Heart left ventricle (tissue), 13 donors: ENCODE measurements around the gene ORM1.
"Not testable (repeated sequence)": the region's sequence is repeated elsewhere in the genome, so short reads cannot be mapped to it uniquely, and the experiment has no call there.

ENCODE experiments used
- POLR2A ChIP-seq, 2 donors: fragments of 450-650 bp; IDR thresholded peaks; one replicate each; pipeline ENCODE4 v1.6.1; 2017; ENCODE audit warnings: antibody characterized with exemption in 2 of 2, mild to moderate bottlenecking in 2 of 2, moderate library complexity in 2 of 2
- TF ChIP-seq, protein P1 (sequence below), 12 donors: fragments of 200-600 bp; sonication (generic) in 4 of 12; IDR thresholded peaks; one replicate each; pipeline versions ENCODE4 v1.5.0 to v1.8.0; 2018 to 2022; ENCODE audit warnings: antibody characterized with exemption in 12 of 12, mild to moderate bottlenecking in 5 of 12
- donor health status: ischemic (EF 13 %, LVEDD 7.1; RV severe dilation, severe dysfunction).
- donor health status: DM: no; HTN: yes; CAD: no.
- donor health status: DM: no; HTN: no; CAD: no.
- donor health status: ischemic (EF 25% LVEDD 6.9; RV normal size, moderate dysfunction).
- donor health status: ischemic (EF 25% LVEDD 5.7; RV mildly dilated, moderate dysfunction).
- donor health status: ischemic (EF 35%, LVEDD 5.7; RV mildly dilated, moderate dysfunction).
- donor health status: nonischemic (EF 11% LVEDD 7.7; RV severe dilation, severe dysfunction).
- donor health status: DM: yes; HTN: yes; CAD: no.
- donor health status: PGD.
- donor health status: ischemic (EF 29% LVEDD 5.4; RV normal size, mild dysfunction).
- donor health status: nonischemic (EF 23%, LVEDD 6.1; RV moderate dilation, normal function).

DNA sequence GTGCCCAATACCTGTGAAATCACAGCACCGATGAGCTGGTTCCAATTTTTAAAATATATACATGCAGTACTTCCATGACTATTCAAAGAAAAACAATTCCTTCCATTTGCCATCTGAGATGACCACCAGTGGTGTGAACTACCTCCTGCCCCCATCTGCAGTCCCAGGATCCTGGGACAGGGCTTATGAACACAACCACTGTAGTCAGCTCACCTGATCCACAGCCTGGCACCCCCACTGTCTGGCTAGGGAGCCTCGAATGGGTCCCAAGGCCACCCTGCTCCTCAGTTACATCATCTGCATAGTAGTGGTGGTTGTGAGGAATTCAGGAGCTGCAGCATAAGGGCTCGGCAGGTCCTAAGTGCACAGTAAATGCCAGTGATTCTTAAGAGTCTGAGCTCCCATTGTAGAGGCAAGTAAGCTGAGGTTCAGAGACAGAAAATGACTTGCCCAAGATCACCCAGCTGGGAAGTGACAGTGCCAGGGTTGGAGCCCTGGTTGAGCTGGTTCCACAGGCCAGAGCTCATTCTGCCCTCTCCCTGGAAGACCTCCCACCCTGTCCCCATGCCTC lies 2.9 kb downstream of the ORM1 start:
- TF ChIP-seq, protein P1, sequence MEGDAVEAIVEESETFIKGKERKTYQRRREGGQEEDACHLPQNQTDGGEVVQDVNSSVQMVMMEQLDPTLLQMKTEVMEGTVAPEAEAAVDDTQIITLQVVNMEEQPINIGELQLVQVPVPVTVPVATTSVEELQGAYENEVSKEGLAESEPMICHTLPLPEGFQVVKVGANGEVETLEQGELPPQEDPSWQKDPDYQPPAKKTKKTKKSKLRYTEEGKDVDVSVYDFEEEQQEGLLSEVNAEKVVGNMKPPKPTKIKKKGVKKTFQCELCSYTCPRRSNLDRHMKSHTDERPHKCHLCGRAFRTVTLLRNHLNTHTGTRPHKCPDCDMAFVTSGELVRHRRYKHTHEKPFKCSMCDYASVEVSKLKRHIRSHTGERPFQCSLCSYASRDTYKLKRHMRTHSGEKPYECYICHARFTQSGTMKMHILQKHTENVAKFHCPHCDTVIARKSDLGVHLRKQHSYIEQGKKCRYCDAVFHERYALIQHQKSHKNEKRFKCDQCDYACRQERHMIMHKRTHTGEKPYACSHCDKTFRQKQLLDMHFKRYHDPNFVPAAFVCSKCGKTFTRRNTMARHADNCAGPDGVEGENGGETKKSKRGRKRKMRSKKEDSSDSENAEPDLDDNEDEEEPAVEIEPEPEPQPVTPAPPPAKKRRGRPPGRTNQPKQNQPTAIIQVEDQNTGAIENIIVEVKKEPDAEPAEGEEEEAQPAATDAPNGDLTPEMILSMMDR (IDR thresholded peaks at IDR 0.05): not testable (repeated sequence)
- TF ChIP-seq POLR2A (IDR thresholded peaks at IDR 0.05): not testable (repeated sequence)
